ENCODE measurements around the gene DTD1. TPM values are rescaled to one million over a fixed set of nuclear protein-coding genes. Genes with fewer than 3 reads are reported as not detected.

Gene DTD1
- total and polyA plus RNA-seq, 2 of the 13 experiments (the other 11 are each of a cell fraction or from before 2014, with no cell fraction given): 41.2 to 79.3 TPM

- TF ChIP-seq STAT6 (CRISPR knock-in tag; IDR thresholded peaks at IDR 0.05; ENCODE audit: borderline replicate concordance) (no peak), ZNF12 (CRISPR knock-in tag; IDR thresholded peaks at IDR 0.05) (no peak), ZSCAN25 (CRISPR knock-in tag; IDR thresholded peaks at IDR 0.05) (no peak), ELF1 (CRISPR knock-in tag; IDR thresholded peaks at IDR 0.05) (no peak), SRY (CRISPR knock-in tag; IDR thresholded peaks at IDR 0.05) (no peak), RFX1 (IDR thresholded peaks at IDR 0.05) (no peak), ATF7 (IDR thresholded peaks at IDR 0.05) (no peak), ATF7 (CRISPR knock-in tag; IDR thresholded peaks at IDR 0.05) (no peak)
Observed at GRCh38 chr20:18633411-18633810, 45.6 kb downstream of the DTD1 start (continued).

GRCh38 chr20:18634501-18634900 lies 46.6 kb downstream of the DTD1 start:
- intact Hi-C loops (cut with micrococcal nuclease; ENCODE audit: unreplicated experiment): loop anchor here (5.0 kb wide), 1 partner anchor 573 kb away; no protein-coding TSS in a partner anchor
- POLR2A ChIA-PET: no interaction called here
- TF ChIP-seq ATF6 (CRISPR knock-in tag; conservative IDR thresholded peaks at IDR 0.05) (no peak), SMAD9 (CRISPR knock-in tag; IDR thresholded peaks at IDR 0.05) (no peak), CTCF (CRISPR knock-in tag; IDR thresholded peaks at IDR 0.05) (no peak), SRSF1 (optimal IDR thresholded peaks at IDR 0.05; ENCODE audit: low read depth, low read length) (no peak), ZNF776 (CRISPR knock-in tag; IDR thresholded peaks at IDR 0.05) (no peak), GATA4 (IDR thresholded peaks at IDR 0.05; ENCODE audit: borderline replicate concordance, low read depth) (no peak), KDM5B (CRISPR knock-in tag; IDR thresholded peaks at IDR 0.05; ENCODE audit: borderline replicate concordance) (no peak), HMGA1 (CRISPR knock-in tag; conservative IDR thresholded peaks at IDR 0.05) (no peak), RCOR2 (CRISPR knock-in tag; IDR thresholded peaks at IDR 0.05) (no peak), ZNF678 (CRISPR knock-in tag; IDR thresholded peaks at IDR 0.05) (no peak), ATF7-NPFF (CRISPR knock-in tag; IDR thresholded peaks at IDR 0.05; ENCODE audit: low read depth) (no peak), EED (CRISPR knock-in tag; IDR thresholded peaks at IDR 0.05) (no peak), SAFB2 (CRISPR knock-in tag; IDR thresholded peaks at IDR 0.05; ENCODE audit: borderline replicate concordance, low read depth) (no peak)

More at GRCh38 chr20:18634501-18634900, 46.6 kb downstream of the DTD1 start:
- no peak for DNase-seq (ENCODE audit: low spot score)
- Histone ChIP-seq H2AFZ (ENCODE audit: low read length) (no peak overlapping the region), H3K27ac (ENCODE audit: extremely low read length, insufficient read depth, low read length) (no peak overlapping the region), H3K27me3 (ENCODE audit: control insufficient read depth in 1 of 2, insufficient read depth in 2 of 2, low read length in 2 of 2) (no peaks in the 10 kb centered on the region), H3K79me2 (ENCODE audit: insufficient read depth, low read length) (no peaks in the 10 kb centered on the region), H3K9me3 (ENCODE audit: low read length) (no peaks in the 10 kb centered on the region), H3K9ac (ENCODE audit: insufficient read depth, low read depth, low read length) (no peak overlapping the region), H3K4me3 (replicated peaks in 1 of 3; ENCODE audit: insufficient read depth in 1 of 3, low read depth in 2 of 3, low read length in 3 of 3) (no peak overlapping the region), H4K20me1 (ENCODE audit: insufficient read depth, low read length) (no peaks in the 10 kb centered on the region), H3K4me2 (ENCODE audit: low read depth, low read length) (no peak overlapping the region), H3K36me3 (replicated peaks in 1 of 2; ENCODE audit: control insufficient read depth in 1 of 2, insufficient read depth in 2 of 2, low read length in 2 of 2) (peaks cover 3 to 14% of the 10 kb centered on the region in 2 experiments; a peak in 3 of 5 replicates), H3K4me1 (ENCODE audit: insufficient read depth, low read length) (no peaks in the 10 kb centered on the region)
- WGBS (ENCODE audit: low lambda C conversion rate): 89% methylated on average over 5 of the region's 5 CpGs
- in situ Hi-C loops (cut with HindIII; ENCODE audit: extremely low pct_ligation_motif_present, low pct_unique_long_range_greater_than_20kb): loop anchor here (10.0 to 25.0 kb wide), 3 partner anchors 578 to 1030 kb away; partner anchors contain the start of gene SLC24A3
- CTCF ChIA-PET (ENCODE audit: low intra/inter-chr PET ratio, low total read pairs): no interaction called here
- no TSS peak for BruUV-seq (replicated peaks)
- ATAC-seq: no peak
- no peak for FAIRE-seq
